Adipose tissue (tissue), 3 donors: ENCODE data around the gene MTERF4. TPM values are rescaled to one million over a fixed set of nuclear protein-coding genes. Genes with fewer than 3 reads are reported as not detected.
"Not testable (repeated sequence)": the region's sequence is repeated elsewhere in the genome, so short reads cannot be mapped to it uniquely, and the experiment has no call there.

Source experiments
- H3K27ac ChIP-seq: one replicate; pipeline ENCODE4 v1.5.1; 2013; ENCODE audit warnings: low read depth, low read length
- WGBS, 3 donors: extraction: QIAGEN DNeasy Blood & Tissue Kit; methylation state at CpG; one replicate each; pipeline ENCODE4 v1.1.7; 2013; 5-methylcytosine and 5-hydroxymethylcytosine counted together
- polyA plus RNA-seq, 3 donors: library from polyadenylated mRNA; stranded (reverse); fragments of 200-250 nt; gene quantifications; one replicate each; pipeline ENCODE4 v1.2.3, GENCODE V29; 2013
- donor health status: healthy with polysubstance abuse.
- donor health status: Bipolar disorder and iron deficiency.
- donor health status: healthy.

MTERF4 gene
- polyA plus RNA-seq, 3 donors, result 23.5 to 34.8 (median 24.4) TPM

DNA sequence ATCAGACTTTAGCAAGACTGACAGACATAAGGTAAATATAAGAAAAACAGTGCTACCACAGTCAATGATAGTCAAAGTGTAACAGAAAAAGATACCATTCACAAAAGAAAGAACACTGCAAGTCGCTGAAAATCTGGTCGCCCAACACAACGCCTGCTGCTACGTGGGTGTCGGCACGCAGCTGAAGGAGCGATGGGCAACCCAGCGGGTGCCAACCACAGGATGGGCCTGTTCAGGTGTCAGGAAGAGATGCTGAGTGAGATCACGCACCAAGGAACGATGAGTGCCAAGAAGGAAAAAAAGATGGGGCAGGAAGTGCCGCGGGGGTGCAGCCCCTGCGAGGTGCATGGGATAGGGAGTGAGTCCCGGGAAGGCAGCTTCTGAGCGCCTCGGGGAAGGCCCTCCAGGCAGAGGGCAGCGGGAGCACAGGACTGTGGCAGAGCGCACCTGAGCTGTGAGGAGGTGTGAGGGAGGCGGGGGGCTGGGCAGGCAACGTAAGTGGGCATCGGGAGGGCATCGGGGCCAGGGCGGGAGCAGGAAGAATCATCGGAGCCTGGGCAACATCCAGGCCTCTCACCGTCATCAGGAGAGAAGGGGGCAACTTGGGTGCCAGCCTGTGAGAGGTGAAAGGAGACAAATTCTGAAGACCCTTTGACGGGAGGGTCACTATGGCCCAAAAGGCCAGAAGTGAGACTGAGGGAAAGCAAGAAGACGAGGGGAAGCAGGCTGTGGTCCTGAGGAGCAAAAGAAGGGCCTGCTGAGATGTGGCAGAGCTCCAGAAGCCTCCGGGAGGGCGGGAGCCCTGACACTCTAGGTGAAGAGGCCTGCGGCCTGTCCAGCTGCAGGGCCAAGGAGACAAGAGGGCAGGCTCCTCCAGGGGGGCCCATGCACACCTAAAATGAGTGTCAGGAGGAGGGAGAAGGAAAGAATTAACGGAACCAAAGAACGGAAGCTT lies 14.8 kb upstream of the MTERF4 start:
- 92 to 95% (median 94%) methylated on average over 32 of the region's 32 CpGs for WGBS, 3 donors
- H3K27ac ChIP-seq, result no peak overlapping the region

GRCh38 chr2:241115361-241115760 lies 13.3 kb upstream of the MTERF4 start:
- H3K27ac ChIP-seq, result no peak overlapping the region
- WGBS, 3 donors, result 72 to 97% (median 90%) methylated on average over 8 of the region's 8 CpGs

- WGBS, 3 donors, result 92 to 98% (median 97%) methylated on average over 11 of the region's 11 CpGs
- no peak overlapping the region for H3K27ac ChIP-seq
Measured at GRCh38 chr2:241114836-241115235, 12.7 kb upstream of the MTERF4 start.

- no peak overlapping the region for H3K27ac ChIP-seq
- 78 to 84% (median 83%) methylated on average over 8 of the region's 8 CpGs for WGBS, 3 donors
Measured at GRCh38 chr2:241112592-241112991, 10.5 kb upstream of the MTERF4 start.

DNA sequence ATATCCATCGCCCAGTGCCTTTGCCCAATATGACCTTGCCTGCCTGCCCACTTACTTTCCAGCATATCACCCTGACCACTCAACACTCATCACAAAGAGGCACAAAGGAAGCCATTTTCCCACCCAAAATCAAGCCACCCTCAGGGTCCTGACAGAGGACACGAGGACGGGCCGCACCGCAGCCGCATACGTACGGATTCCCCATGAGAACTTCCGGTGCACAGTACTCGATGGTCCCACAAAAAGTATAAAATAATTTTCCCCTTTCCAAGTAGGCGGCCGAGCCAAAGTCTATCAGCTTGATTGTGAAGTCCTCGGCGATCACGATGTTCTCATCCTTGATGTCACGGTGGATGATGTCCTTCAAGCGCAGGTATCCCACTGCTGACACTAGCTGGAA lies 10.0 kb upstream of the MTERF4 start:
- no peak overlapping the region for H3K27ac ChIP-seq
- 93 to 96% (median 94%) methylated on average over 17 of the region's 17 CpGs for WGBS, 3 donors

- H3K27ac ChIP-seq, result no peak overlapping the region
- WGBS, 3 donors, result 82 to 91% (median 82%) methylated on average over 9 of the region's 9 CpGs
Measured at GRCh38 chr2:241111440-241111805, 9.3 kb upstream of the MTERF4 start.

DNA sequence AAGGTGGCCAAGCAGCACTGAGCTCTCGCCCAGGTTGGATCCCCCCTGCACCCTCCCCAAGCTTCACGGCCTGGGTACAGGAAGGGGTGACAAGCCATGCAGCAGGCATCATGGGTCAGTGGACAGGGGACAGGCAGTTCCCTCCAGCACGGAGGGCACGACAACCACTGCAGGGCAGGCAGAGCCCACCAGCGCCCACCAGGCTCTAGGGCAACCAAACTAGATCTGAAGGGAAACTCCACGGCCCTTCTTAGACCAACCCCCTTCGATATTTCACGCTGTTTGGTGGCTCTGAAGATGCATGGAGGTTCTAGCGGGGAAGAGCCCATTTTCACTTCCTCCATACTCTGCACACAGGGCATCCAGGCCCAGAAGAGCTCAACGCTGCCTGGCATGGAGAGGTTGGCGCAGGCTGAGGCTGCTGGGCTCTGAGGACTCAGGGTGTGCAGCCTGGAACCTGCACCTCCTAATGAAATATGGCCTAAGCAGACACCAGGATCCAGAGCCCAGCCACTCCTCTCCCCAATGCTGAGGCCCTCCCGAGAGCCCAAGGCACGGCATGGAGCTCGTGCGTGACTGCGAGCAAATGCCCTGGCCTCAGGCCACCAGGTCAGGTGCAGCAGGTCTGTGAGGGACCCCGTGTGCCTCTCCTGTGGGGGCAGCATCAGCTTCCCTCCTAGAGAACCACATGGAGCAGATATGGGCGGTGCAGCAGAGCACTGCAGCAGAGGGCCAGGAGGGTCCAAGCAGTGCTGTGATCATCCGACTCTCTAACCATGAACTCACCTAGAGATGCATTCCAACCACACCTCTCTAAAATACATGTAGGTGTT lies 8.7 kb upstream of the MTERF4 start:
- H3K27ac ChIP-seq, result no peak overlapping the region
- 90 to 94% (median 92%) methylated on average over 18 to 19 of the region's 19 CpGs for WGBS, 3 donors

- no peak overlapping the region for H3K27ac ChIP-seq
- WGBS, 3 donors, result 87 to 97% (median 94%) methylated on average over 9 of the region's 9 CpGs
Measured at GRCh38 chr2:241110089-241110606, 8.1 kb upstream of the MTERF4 start.

GRCh38 chr2:241109210-241110088 lies 7.4 kb upstream of the MTERF4 start:
- 83 to 92% (median 89%) methylated on average over 14 of the region's 14 CpGs for WGBS, 3 donors
- H3K27ac ChIP-seq, result no peak overlapping the region

DNA sequence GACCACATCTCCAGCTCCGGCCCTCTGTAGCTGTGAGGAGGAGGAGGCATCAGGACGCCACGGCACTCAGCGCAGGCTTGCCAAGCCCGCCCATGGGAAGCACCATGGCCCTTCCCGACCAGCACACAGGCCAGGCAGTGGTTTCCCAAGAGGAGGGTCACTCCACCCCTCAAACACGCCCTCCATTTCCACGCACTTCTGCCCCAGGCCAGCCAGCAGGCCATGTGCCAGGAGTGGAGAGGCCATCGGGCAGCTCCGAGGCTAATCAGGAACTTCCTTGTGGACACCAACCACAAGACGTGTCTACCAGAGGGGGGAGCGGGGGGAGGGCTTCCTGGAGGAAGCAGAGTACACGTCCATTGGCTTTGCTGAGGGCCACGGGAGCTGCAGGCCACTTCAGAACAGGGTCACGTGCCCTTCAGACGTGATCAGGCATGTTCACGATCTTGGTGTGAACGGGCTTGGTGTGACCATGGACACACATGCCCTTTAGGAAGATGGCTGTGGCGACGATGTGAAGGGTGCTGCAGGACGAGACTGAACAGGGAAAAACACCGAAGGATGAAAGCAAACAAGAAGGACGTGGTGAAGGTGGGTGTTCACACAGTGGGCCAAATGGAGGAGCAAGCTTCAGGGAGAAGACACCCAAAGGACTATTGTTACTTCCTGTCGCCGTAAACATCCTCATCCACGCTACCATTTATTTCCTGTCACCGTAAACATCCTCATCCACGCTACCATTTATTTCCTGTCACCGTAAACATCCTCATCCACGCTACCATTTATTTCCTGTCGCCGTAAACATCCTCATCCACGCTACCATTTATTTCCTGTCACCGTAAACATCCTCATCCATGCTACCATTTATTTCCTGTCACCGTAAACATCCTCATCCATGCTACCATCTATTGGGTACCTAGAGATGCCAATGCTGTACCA lies 6.5 kb upstream of the MTERF4 start:
- 65 to 87% (median 70%) methylated on average over 35 of the region's 35 CpGs for WGBS, 3 donors
- H3K27ac ChIP-seq, result no peak overlapping the region

- WGBS, 3 donors, result 91 to 96% (median 95%) methylated on average over 9 of the region's 9 CpGs
- no peak overlapping the region for H3K27ac ChIP-seq
Measured at GRCh38 chr2:241107031-241107783, 5.1 kb upstream of the MTERF4 start.

DNA sequence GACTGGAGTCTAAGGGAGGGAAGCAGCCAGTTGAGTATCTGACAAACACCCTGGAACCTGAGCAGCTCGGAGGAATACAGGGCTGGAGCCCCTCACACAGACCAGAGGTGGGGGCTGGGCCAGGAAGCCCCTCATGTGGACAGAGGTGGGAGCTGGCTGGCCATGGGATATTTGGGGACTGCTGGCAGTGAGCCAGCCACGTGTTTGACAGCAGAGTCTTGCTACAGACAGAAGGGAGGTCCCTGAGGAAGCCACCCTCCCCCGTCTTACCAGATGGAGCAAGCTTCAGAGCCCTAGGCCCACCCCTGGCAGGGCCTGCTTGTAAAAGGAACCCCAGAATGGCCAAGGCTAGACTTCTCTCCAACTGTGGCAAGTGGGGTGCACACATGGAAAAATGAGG lies 3.6 kb upstream of the MTERF4 start:
- 45 to 61% (median 50%) methylated on average over 3 of the region's 3 CpGs for WGBS, 3 donors
- H3K27ac ChIP-seq, result no peak overlapping the region

- H3K27ac ChIP-seq, result not testable (repeated sequence)
Measured at GRCh38 chr2:241104611-241105010, 2.5 kb upstream of the MTERF4 start.

GRCh38 chr2:241103176-241103595 lies 1.1 kb upstream of the MTERF4 start:
- 25 to 53% (median 45%) methylated on average over 5 of the region's 5 CpGs for WGBS, 3 donors
- H3K27ac ChIP-seq, result no peak overlapping the region

More at GRCh38 chr2:241104611-241105010, 2.5 kb upstream of the MTERF4 start:
- WGBS, 3 donors, result 95 to 97% (median 97%) methylated on average over 10 of the region's 10 CpGs

DNA sequence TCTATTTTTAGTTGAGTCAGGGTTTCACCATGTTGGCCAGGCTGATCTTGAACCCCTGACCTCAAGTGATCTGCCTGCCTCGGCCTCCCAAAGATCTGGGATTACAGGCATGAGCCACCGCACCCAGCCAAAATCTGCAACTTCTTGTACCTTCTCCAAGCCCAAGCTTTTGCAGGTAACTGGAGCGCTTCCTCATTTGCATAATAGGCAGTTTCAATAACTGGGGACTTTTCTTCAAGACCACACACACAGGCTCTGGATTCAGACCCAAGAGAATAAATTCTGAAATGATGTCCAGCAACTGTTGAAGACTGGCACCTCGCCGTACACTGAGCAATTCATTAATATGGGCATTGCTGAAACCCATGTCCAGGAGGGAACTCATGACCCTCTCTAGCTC lies 2.8 kb downstream of the MTERF4 start:
- H3K27ac ChIP-seq, result no peak overlapping the region
- 91 to 95% (median 91%) methylated on average over 5 of the region's 5 CpGs for WGBS, 3 donors

- WGBS, 3 donors, result 86 to 92% (median 90%) methylated on average over 8 of the region's 8 CpGs
- H3K27ac ChIP-seq, result no peak overlapping the region
Measured at GRCh38 chr2:241096979-241097378, 5.1 kb downstream of the MTERF4 start.
